ENCODE results near the gene SLC4A5. TPM values are rescaled to one million over a fixed set of nuclear protein-coding genes. Genes with fewer than 3 reads are reported as not detected.

Gene SLC4A5
- total and polyA plus RNA-seq, 2 experiments from 2014 or later: 1.5 to 9.0 TPM

DNA sequence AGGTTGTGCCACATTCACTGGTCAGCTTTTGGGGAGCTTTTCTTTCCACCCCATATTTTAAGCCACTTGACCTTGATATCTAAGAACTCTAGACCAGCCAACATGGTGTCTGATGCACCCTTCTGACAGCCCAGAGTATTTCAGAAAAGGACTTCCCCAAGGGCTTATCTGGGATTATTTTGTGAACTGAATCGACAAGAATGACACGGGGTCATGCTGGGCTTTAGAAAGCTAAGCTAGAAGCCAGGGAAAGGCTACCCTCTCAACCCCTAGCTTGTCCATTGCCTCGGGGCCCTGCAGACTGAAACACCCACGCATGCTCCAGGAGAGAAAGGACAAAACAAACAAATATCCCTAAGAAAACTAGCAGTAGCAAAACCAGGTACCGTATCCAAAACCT, 16.0 kb downstream of the SLC4A5 start:
- Histone ChIP-seq H3K27ac (no peak overlapping the region), H3K36me3 (peaks cover 2% of the 10 kb centered on the region), H3K4me3 (no peak overlapping the region), H3K4me1 (ENCODE audit: low read depth) (peaks cover 13% of the 10 kb centered on the region), H3K9me3 (ENCODE audit: low read depth) (no peaks in the 10 kb centered on the region), H3K27me3 (no peaks in the 10 kb centered on the region)
- no peak for DNase-seq (ENCODE audit: low read depth in 1 of 2, low spot score in 1 of 2)
- TF ChIP-seq, protein P1, sequence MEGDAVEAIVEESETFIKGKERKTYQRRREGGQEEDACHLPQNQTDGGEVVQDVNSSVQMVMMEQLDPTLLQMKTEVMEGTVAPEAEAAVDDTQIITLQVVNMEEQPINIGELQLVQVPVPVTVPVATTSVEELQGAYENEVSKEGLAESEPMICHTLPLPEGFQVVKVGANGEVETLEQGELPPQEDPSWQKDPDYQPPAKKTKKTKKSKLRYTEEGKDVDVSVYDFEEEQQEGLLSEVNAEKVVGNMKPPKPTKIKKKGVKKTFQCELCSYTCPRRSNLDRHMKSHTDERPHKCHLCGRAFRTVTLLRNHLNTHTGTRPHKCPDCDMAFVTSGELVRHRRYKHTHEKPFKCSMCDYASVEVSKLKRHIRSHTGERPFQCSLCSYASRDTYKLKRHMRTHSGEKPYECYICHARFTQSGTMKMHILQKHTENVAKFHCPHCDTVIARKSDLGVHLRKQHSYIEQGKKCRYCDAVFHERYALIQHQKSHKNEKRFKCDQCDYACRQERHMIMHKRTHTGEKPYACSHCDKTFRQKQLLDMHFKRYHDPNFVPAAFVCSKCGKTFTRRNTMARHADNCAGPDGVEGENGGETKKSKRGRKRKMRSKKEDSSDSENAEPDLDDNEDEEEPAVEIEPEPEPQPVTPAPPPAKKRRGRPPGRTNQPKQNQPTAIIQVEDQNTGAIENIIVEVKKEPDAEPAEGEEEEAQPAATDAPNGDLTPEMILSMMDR (IDR thresholded peaks at IDR 0.05; ENCODE audit: low read depth, low read length): no peak

DNA sequence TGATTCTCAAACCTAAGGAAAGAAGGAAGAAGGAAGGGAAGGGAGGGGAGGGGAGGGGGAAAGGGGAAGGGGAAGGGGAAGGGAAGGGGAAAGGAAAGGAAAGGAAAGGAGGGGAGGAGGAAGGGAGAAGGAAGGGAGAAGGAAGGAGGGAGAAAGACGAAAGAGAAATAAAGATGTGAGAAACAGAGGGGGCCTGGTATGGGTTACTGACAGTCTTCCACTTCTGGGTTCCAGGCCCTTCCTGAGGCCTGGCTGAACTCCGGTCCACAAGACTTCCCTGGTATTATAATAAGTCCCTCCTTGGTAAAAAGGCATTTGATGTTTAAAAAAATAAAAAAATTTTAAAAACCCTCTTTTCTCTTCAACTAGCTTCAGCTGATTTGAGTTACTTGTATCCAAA, 17.4 kb downstream of the SLC4A5 start:
- no peak overlapping the region for H3K4me3 ChIP-seq
- peaks cover 2% of the 10 kb centered on the region for H3K36me3 ChIP-seq
- peaks cover 13% of the 10 kb centered on the region for H3K4me1 ChIP-seq (ENCODE audit: low read depth)
- TF ChIP-seq, protein P1 (IDR thresholded peaks at IDR 0.05; ENCODE audit: low read depth, low read length): no peak
- H3K27me3 ChIP-seq: no peaks in the 10 kb centered on the region
- DNase-seq (ENCODE audit: low read depth in 1 of 2, low spot score in 1 of 2): no peak
- no peak overlapping the region for H3K27ac ChIP-seq
- no peaks in the 10 kb centered on the region for H3K9me3 ChIP-seq (ENCODE audit: low read depth)

DNA sequence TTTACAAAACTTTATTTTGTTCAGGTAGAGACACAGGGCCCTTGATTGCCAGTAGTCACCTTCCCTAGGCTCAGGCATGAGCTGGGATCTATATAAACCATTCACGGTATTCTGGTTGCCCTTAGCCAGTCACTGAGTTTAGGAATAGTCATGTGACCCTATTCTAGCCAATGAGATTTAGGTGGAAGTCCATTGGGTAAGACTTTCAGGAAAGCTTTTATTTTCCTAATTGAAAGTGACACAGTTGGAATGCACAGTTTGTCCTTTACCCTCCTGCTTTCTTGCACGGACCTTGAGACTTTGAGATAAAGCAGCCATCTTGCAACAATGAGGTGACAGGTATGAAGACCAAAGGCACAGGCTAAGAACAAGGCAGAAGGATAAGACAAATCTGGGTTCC, 21.5 kb downstream of the SLC4A5 start:
- no peak for DNase-seq (ENCODE audit: low read depth in 1 of 2, low spot score in 1 of 2)
- H3K36me3 ChIP-seq: peaks cover 2% of the 10 kb centered on the region
- no peaks in the 10 kb centered on the region for H3K4me1 ChIP-seq (ENCODE audit: low read depth)
- H3K27me3 ChIP-seq: no peaks in the 10 kb centered on the region
- TF ChIP-seq, protein P1 (IDR thresholded peaks at IDR 0.05; ENCODE audit: low read depth, low read length): no peak
- no peaks in the 10 kb centered on the region for H3K9me3 ChIP-seq (ENCODE audit: low read depth)
- no peak overlapping the region for H3K4me3 ChIP-seq
- no peak overlapping the region for H3K27ac ChIP-seq

DNA sequence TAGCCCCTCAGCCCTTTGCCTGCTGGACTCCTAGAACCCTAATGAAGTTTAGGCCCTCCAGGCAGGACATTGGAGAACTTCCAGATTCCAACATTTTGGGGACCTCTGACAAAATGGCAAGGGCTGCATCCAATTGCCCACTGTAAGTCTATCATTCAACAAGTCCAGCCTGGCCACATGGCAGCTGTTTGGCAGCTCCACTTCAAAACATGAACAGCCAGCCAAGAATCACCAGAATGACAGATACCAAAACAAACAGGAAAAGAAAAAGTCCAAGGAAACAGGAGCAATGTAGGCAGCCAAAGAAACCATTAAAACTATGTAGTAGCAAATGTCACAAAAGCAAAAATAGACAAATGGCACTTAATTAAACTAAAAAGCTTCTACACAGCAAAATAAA, 25.5 kb downstream of the SLC4A5 start:
- Histone ChIP-seq H3K4me1 (ENCODE audit: low read depth) (peaks cover 5% of the 10 kb centered on the region), H3K36me3 (peaks cover 2% of the 10 kb centered on the region), H3K27me3 (no peaks in the 10 kb centered on the region), H3K9me3 (ENCODE audit: low read depth) (no peaks in the 10 kb centered on the region), H3K4me3 (no peak overlapping the region), H3K27ac (no peak overlapping the region)
- TF ChIP-seq, protein P1 (IDR thresholded peaks at IDR 0.05; ENCODE audit: low read depth, low read length): no peak
- no peak for DNase-seq (ENCODE audit: low read depth in 1 of 2, low spot score in 1 of 2)

DNA sequence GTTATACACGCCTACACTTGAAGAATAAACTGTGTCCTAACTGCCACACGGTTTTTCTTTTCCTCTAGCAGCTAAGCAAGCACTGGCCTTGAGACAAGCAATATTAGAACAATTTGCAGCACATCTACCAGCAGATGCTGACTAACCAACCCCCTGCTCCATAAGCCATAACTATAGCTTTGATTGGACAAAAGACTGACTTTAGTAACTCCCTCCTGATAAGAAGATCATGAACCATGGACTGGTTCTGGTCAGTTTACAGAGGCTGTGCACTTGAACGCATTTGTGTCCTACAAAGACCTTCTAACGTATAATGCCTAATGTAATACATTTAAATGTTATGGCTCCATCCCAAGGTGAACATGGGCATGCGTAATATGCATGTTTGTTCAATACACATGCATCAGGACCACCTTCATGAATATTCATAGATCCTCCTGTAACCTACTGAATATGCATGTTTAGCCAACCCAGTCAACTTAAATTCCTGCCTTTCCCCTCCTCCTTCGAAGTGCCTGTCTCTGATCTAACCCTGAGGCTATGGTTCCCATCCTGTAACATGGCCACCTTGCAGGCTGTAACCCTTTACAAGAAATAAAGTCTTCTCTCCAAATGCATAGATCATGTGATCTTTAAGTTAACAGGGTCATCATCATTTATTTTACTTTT, 26.5 kb downstream of the SLC4A5 start:
- no peaks in the 10 kb centered on the region for H3K27me3 ChIP-seq
- no peaks in the 10 kb centered on the region for H3K36me3 ChIP-seq
- no peak for DNase-seq (ENCODE audit: low read depth in 1 of 2, low spot score in 1 of 2)
- H3K9me3 ChIP-seq (ENCODE audit: low read depth): no peaks in the 10 kb centered on the region
- TF ChIP-seq, protein P1 (IDR thresholded peaks at IDR 0.05; ENCODE audit: low read depth, low read length): no peak
- H3K27ac ChIP-seq: no peak overlapping the region
- no peak overlapping the region for H3K4me3 ChIP-seq
- peaks cover 5% of the 10 kb centered on the region for H3K4me1 ChIP-seq (ENCODE audit: low read depth)
